ENCODE results near the gene CD82.
"Not testable (repeated sequence)": the region's sequence is repeated elsewhere in the genome, so short reads cannot be mapped to it uniquely, and the experiment has no call there.

Gene CD82

DNA sequence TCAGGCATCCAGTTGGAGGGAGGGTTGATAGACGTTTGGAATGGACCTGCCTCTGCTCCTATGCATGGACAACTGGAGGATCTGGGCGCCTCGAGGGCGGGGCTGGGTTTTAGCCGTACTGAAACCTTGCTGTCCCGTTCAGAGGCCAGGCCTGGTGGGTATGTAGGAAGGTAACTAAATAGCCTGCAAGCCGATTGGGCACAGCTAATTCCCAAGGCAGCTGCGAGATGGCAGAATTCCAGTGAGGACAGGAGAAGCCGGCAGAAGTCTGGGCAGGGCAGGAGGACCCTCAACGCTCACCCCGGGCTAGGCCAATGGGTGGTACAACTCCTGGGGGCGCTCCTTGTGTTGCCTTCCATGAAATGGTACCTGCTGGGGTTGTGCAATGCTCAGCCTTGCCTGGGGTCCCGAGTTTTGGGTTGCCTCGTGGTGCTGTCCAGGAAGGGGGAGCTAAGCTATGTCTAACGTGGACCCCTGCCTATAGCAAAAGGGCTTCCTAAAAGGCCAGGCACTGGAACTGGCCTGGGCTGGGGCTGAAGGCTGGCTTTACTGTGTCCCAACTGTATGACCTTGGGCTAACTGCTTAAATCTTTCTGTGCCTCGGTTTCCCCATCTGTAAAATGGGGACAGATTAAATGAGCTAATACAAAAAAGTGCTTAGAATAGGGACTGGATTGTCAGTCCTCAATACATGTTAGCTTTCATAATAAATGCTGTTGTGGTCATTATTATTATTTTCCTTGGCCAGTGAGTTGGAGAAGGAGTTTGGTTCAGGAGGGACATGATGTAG, 30.1 kb upstream of the CD82 start:
- DNase-seq, result no peak

DNA sequence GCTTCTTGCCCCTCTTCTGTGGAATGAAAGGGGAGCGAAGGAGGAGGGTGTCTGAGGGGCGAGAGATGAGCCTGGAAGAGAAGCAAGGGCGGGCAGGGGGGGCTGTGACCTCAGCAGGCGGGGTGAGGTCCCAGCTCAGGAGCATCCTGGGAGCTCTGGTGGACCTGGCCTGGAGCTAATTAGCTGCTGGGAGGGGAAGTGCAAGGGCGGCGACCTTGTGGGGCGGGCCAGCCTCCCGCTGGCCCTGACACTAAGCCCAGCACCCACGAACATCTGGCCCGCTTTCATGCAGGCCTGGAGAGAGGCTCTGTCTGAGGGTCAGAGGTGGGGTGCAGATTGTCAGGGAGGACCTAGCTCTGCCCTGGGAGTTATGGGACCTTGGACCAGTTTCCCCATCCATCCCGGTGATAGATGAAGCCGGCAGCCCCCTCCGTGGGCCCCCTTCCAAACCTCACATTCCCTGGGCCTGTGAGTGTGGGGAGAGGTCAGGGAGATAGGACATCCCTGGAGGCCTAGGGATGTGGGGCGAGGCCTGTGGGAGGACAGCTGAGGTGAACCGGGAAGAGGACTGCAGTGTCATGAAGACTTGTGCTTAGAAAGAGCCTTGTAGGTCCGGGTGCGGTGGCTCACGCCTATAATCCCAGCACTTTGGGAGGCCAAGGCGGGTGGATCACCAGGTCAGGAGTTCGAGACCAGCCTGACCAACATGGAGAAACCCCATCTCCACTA, 28.5 kb upstream of the CD82 start:
- no peak for DNase-seq

DNA sequence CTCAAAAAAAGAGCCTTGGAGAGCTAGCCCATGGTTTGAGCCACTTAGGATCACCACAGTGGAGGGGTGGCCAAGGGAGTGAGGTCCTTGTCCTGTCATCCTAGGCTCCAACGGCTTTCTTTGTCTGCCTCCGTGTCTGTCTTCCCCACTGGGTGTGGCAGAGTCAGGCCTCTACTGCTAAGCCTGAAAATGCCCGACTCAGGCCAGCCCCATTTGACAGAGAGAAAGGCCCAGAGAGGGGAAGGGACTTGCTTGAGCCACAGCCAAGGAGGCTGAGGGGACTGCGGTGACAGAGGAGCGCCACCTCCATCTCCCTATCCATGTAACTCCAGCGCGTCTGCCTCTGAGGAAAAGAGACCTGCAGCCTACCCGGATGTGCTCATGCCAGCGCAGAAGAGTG, 27.8 kb upstream of the CD82 start:
- DNase-seq, result no peak

DNA sequence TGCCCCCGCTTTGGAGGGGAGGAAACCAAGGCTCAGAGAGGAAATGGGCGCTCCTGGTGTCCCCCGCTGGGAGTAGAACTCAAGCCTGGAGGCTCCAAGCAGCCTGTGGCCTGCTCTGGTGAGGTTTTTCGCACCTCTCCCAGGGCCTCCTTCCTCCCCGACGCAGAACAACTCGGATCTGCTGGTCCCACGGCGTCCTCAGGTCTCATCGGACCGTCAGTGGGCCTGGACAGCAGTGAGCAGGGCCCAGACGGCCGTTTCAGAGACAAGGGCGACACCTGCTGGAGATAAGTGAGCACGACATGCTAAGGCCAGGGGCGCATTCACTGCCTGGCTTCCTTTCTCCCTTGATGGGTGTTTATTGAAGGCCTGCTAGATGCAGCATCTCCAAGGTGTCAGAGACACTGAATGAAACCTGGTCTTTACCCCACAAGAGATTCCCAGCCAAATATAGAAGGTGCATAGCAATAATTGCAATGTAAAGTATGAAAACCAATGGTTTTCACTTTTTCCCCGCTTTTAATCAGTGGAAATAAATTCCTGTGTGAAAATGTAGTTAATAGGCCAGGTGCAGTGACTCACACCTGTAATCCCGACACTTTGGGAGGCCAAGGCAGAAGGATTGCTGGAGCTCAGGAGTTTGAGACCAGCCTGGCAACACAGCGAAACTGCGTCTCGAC, 26.9 kb upstream of the CD82 start:
- DNase-seq, result peak; percentile 50

DNA sequence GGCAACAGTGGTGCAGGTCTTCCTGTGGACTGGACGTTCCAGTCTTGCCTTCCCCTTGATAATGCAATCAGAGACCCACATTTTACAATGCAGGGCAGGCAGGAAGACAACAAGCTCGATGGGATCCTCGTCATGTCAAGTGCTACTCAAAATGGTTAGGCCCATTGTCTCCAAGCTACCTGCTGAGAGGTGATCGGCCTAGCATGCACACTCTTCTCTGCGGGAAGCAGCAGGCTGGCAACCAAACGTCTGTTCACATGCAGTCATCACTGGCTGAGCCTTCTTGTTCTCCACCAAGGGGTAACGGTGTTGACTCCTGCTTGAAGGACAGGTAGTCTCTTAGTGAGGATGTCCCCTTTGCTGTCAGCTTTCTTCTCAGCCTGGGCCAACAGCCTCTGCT, 25.5 kb upstream of the CD82 start:
- DNase-seq, result no peak

DNA sequence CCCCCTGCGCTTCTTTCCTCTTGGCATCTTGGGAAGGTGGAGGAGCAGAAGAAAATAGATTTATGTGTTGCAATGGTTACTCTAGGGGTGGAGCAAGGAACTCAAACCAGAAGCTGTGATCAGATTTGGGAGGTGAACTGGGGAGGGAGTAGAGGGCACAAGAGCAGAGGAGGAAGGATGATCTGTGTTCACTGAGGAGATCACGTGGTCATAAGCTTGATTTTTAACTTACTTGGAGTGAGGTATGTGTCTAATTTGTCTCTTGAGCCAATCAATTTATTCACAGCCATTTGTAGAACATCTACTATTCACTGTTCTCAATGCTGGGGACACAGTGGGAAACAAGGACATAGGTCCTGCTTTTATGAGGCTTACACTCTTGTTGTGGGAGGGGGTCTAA, 24.8 kb upstream of the CD82 start:
- DNase-seq, result no peak

DNA sequence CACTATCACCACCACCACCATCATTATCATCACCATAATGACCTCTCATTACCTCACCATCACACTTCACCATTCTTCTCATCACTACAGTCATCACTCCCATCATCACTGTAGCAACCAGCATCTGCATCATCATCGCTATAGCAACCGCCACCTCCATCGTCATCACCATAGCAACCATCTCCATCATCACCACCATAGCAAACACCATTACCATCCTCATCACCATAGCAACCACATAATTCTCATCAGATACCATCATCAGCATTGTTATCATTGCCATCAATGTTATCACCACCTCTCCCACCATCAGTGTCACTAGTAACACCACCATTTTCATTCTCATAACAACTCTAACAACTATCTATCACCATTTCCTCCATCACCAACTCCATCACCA, 23.1 kb upstream of the CD82 start:
- no peak for DNase-seq

DNA sequence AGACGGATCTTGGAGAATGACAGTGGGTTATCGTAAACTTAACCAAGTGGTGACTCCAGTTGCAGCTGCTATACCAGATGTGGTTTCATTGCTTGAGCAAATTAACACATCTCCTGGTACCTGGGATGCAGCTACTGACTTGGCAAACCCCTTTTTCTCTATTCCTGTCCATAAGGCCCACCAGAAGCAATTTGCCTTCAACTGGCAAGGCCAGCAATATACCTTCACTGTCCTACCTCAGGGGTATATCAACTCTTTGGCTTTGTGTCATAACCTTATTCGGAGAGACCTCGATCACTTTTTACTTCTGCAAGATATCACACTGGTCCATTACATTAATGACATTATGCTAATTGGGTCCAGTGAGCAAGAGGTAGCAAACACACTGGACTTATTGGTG, 18.5 kb upstream of the CD82 start:
- not testable (repeated sequence) for DNase-seq

DNA sequence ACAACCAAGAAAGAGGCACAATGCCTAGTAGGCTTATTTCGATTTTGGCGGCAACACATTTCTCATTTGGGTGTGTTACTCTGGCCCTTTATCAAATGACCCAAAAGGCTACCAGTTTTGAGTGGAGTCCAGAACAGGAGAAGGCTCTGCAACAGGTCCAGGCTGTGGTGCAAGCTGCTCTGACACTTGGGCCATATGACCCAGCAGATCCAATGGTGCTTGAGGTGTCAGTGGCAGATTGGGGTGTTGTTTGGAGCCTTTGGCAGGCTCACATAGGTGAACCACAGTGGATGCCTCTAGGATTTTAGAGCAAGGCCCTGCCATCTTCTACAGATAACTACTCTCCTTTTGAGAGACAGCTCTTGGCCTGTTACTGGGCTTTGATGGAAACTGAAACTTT, 17.9 kb upstream of the CD82 start:
- not testable (repeated sequence) for DNase-seq

DNA sequence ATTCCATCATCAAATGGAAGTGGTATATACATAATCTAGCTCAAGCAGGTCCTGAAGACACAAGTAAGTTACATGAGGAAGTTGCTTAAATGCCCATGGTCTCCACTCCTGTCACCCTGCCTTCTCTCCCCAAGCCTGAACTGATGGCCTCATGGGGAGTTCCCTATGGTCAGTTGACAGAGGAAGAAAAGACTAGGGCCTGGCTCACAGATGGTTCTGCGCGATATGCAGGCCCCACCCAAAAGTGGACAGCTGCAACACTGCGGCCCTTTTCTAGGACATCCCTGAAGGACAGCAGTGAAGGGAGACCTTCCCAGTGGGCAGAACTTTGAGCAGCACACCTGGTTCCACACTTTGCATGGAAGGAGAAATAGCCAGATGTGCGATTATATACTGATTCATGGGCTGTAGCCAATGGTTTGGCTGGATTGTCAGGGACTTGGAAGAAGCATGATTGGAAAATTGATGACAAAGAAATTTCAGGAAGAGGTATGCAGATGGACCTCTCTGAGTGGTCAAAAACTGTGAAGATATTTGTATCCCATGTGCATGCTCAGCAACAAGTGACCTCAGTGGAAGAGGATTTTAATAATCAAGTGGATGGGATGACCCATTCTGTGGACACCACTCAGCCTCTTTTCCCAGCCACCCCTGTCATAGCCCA, 17.3 kb upstream of the CD82 start:
- no peak for DNase-seq

DNA sequence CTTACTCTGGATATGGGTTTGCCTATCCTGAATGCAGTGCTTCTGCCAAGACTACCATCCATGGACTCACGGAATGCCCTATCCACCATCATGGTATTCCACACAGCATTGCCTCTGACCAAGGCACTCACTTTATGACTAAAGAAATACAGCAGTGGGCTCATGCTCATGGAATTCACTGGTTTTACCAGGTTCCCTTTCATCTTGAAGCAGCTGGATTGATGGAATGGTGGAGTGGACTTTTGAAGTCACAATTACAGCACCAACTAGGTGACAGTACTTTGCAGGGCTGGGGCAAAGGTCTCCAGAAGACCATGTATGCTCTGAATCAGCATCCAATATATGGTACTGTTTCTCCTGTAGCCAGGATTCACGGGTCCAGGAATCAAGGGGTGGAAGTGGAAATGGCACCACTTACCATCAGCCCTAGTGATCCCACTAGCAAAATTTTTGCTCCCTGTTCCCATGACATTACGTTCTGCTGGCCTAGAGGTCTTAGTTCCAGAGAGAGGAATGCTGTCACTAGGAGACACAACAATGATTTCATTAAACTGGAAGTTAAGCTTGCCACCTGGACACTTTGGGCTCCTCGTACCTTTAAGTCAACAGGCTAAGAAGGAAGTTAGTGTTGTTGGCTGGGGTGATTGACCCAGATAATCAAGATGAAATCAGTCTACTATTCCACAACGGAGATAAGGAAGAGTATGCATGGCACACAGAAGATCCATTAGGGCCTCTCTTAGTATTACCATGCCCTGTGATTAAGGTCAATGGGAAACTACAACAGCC, 16.3 kb upstream of the CD82 start:
- DNase-seq, result not testable (repeated sequence)

DNA sequence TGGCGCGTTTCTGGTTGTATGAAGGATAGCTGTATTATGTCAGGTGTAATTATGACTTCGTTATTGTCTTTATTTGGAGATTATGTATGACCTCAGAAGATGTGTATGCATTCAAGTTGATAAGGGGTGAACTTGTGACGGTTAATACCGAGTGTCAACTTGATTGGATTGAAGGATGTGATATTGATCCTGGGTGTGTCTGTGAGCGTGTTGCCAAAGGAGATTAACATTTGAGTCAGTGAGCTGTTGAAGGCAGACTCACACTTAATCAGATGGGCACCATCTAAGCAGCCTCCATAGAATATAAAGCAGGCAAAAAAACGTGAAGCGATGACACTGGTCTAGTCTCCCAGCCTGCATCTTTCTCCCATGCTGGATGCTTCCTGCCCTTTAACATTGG, 15.3 kb upstream of the CD82 start:
- DNase-seq, result no peak

DNA sequence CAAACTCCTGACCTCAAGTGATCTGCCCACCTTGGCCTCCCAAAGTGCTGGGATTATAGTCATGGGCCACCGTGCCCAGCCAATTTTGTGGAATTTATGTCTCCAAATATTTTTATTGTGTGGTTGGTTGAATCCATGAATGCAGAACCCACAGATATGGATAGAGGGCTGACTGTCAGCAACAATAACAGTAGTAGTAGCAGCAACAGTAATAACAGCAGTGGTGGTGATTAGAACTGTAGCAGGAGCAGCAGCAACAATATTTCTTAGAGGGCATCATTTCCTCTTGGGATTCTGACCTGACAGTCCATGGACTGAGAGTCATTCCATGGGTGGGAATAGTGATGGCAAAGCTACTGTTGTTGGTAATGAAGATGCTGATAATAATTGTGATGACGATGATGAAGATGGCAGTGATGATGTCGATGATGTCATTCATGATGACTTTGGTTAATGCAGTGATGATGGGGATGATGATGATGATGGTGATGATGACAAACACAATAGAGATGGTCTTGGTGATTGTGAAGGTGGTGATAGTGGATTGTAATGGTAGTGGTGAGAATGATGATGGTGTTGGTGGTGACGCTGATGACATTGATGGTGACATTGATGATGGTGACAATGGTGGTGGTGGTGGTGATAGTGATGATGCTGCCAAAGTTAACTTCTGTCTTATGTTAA, 13.9 kb upstream of the CD82 start:
- DNase-seq, result no peak

DNA sequence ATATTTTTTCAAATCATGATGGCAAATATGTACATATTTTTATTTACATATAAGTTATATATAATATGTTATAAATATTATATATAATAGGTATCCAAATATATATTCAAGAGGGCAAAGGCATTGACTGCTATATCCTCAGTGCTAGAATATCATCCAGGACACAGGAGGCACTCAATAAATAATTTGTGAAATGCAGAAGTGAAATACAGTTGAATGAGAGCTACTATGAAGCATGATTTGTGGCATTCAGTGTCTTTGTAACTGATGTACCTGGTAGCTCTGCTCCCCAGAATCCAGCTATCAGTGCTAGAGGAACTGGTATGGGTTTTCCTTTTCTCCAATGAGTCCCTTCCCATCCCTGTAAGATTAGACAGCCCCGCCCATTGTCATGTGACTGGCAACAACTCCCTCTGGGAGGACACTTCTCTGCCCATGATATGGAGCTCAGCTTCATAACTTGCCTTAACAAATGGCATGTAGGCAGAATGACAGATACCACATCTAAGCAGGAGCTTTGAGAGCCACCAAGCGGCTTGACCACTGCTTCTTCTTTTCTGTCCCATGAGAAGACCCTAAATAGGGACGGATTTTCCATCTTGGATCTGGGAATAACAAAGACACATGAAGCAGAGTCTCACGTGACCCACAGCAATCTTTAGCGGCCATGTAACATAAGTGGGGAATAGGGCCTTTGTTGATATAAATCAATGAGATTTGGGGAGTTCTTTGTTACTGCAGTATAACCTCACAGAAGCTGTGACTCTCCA, 10.2 kb upstream of the CD82 start:
- DNase-seq, result no peak

DNA sequence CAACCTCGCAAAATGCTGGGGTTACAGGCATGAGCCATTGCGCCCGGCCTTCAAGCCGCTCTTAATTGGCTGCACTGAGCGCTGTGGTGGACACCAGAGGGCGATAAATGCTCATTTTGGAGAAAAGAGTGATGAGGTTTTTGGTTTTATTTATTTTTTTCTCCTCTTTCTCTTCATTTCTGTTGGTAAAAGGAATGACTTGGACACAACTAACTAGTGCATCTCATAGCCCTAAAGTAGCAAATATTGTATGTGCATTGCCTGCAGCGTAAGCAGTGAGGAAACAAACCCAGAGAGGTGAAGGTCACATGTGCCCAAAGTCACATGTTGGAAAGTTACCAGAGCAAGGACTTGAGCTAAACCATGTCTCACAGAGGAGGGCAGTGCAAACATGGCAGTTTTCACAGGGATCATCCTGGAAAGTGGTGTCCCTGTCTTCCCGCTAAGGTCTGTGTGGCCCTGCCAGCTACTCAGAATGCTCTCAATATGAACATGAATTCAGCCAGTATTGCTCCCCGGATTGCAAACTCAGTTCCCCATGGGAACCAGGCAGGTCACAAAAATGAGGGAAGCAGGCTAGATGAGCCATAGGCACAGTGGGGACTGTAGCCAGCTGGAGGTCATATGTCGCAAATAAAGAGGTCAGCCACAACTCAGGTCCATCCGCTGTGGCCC, 8.6 kb upstream of the CD82 start:
- peak; percentile 53 for DNase-seq

DNA sequence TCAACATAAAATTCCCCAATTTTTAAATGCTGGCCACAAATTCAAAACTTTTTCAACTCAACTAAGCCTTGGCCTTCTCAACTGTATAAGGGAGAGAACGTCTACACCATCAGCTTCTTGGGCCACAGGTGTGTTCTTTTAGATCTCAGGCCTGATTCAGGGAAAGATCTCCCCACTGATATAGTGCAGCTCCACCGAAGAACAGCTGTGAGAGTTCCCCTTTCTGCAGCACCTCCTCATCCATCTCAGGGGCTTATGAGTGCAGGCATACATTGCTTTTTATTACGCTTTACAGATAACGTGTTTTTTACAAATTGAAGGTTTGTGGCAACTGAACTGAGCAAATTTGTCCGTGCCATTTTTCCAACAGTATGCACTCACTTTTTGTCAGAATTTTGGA, 8.0 kb upstream of the CD82 start:
- no peak for DNase-seq

DNA sequence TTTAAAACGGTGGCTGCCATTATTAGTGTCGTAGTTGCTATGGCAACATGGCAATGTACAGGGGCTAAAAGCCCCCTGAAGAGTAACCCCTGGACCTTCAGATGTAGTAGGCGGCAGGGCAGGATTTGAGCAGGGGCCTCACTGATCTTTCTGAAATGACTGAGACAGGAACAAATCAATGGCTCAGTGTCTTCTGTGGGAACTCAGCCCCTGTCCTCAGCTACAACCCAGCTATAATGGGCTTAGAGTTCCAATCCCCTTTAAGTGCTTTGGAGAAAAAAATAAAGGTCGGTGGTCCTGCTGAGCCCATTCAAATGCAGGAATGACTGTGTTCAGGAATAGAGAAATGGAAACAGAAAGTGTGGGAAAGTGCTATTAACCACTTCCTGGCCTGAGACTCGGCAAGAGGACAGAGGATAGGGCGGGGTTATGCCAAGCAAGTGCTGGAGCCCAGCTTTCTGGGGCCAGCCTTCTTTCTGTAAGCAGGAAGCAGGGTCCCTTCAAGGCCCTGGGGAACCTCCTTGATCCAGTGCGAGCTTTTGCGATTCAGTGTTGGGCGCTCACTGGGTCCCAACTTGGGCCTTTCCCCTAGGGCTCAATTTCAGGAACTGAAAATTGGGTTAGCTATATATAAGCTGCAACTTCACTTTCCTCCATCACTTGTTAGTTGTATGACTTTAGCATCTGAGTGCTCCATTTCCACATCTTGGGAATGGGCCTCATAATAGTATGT, 6.1 kb upstream of the CD82 start:
- no peak for DNase-seq

DNA sequence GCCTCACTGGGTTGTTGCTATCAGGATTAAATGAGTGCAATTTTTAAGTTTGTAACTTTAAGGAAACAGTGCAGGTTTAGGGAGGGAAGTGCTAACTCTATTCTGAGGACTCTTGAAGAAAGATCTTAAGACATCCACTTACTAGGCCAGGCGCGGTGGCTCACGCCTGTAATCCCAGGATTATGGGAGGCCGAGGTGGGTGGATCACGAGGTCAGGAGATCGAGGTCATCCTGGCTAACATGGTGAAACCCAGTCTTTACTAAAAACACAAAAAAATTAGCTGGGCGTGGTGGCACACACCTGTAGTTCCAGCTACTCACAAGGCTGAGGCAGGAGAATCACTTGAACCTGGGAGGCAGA, 5.5 kb upstream of the CD82 start:
- DNase-seq, result not testable (repeated sequence)

DNA sequence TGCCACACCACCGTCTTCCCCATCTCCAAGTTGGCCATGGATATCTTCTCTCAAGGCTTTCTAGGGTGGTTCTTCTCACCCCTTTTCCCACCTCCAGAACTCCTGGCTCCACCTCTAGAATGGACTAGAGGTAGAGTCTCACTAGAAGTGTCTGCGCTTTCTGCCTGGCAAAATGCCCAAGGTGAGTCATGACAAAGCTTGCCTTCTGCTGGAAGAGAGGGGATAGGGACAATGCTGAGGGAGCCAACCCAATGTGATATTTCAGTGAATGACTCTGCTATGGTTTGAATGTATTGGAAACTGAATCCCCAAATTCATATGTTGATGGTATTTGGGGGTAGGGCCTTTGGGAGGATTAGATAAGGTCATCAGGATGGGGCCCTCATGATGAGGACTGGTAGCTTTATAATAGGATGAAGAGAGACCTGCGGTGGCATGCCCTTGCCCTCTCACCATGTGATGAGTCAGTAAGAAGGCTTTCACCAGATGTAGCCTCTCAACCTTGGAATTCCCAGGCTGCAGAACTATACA, 4.1 kb upstream of the CD82 start:
- no peak for DNase-seq

All from central memory CD4-positive, alpha-beta T cell (primary cell).